ENCODE results near the gene DSTN.
A peak's percentile ranks its signal among the peaks of the same experiment; 100 is the strongest.

Gene DSTN

GRCh38 chr20:17569616-17570346, at the start of gene DSTN:
Gene DSTN (plus strand): TSS chr20:17570075. CDS start chr20:17570209, 134 bp downstream.
- peak; percentile 86 for DNase-seq

GRCh38 chr20:17520583-17520982, 49.3 kb upstream of the DSTN start:
- DNase-seq = no peak

- no peak for DNase-seq
These were observed 47.3 kb upstream of the DSTN start for GRCh38 chr20:17522528-17522927.

- no peak for DNase-seq
These were observed 46.5 kb upstream of the DSTN start for GRCh38 chr20:17523326-17523725.

- DNase-seq = peak; percentile 38
These were observed 45.3 kb upstream of the DSTN start for GRCh38 chr20:17524560-17524959.

- DNase-seq = no peak
These were observed 44.7 kb upstream of the DSTN start for GRCh38 chr20:17525132-17525531.

- DNase-seq = no peak
These were observed 44.2 kb upstream of the DSTN start for GRCh38 chr20:17525650-17526049.

- no peak for DNase-seq
These were observed 40.3 kb upstream of the DSTN start for GRCh38 chr20:17529586-17529985.

GRCh38 chr20:17530153-17530552, 39.7 kb upstream of the DSTN start:
- DNase-seq = no peak

GRCh38 chr20:17530716-17531664, 38.9 kb upstream of the DSTN start, which contains the start of gene BFSP1:
Gene BFSP1 (minus strand): TSS chr20:17531379. CDS start chr20:17531329, 50 bp downstream.
- peak; percentile 32 for DNase-seq

GRCh38 chr20:17531665-17532025, 38.2 kb upstream of the DSTN start:
- no peak for DNase-seq

GRCh38 chr20:17533396-17533795, 36.5 kb upstream of the DSTN start:
- DNase-seq = no peak

- DNase-seq = no peak
These were observed 35.8 kb upstream of the DSTN start for GRCh38 chr20:17534077-17534476.

GRCh38 chr20:17536944-17537444, 32.9 kb upstream of the DSTN start:
- peak; percentile 25 for DNase-seq

- no peak for DNase-seq
These were observed 31.9 kb upstream of the DSTN start for GRCh38 chr20:17537959-17538358.

- DNase-seq = no peak
These were observed 31.2 kb upstream of the DSTN start for GRCh38 chr20:17538517-17539170.

- DNase-seq = no peak
These were observed 28.3 kb upstream of the DSTN start for GRCh38 chr20:17541596-17541995.

- DNase-seq = no peak
These were observed 27.9 kb upstream of the DSTN start for GRCh38 chr20:17541996-17542395.

GRCh38 chr20:17542481-17542880, 27.4 kb upstream of the DSTN start:
- no peak for DNase-seq

GRCh38 chr20:17542993-17543412, 26.9 kb upstream of the DSTN start:
- DNase-seq = no peak

- no peak for DNase-seq
These were observed 26.2 kb upstream of the DSTN start for GRCh38 chr20:17543531-17544131.

GRCh38 chr20:17545127-17545526, 24.7 kb upstream of the DSTN start:
- DNase-seq = no peak

GRCh38 chr20:17549131-17549530, 20.7 kb upstream of the DSTN start:
- DNase-seq = no peak
